ENCODE results near the gene NCK1. TPM values are rescaled to one million over a fixed set of nuclear protein-coding genes. Genes with fewer than 3 reads are reported as not detected.

Gene NCK1
- total and polyA plus RNA-seq, 2 donors (not counting 1 experiment from before 2014, with no cell fraction given): 59.5 to 62.7 TPM

GRCh38 chr3:136910697-136911096 is 48.7 kb downstream of the NCK1 start:
- no peaks in the 10 kb centered on the region for H3K27me3 ChIP-seq (ENCODE audit: control insufficient read depth, insufficient read depth, low read length)
- no peak overlapping the region for H2AFZ ChIP-seq (ENCODE audit: low read length)
- no peak overlapping the region for H3K9ac ChIP-seq (ENCODE audit: insufficient read depth, low read length)
- no peak overlapping the region for H3K27ac ChIP-seq (ENCODE audit: insufficient read depth, low read length)
- no peaks in the 10 kb centered on the region for H3K36me3 ChIP-seq (ENCODE audit: control insufficient read depth, insufficient read depth, low read length)
- DNase-seq (ENCODE audit: low read depth in 2 of 2): peak; percentile 10 to 17
- no peak overlapping the region for H3K4me3 ChIP-seq (replicated peaks in 1 of 4; ENCODE audit: control extremely low read depth in 1 of 4, insufficient read depth in 1 of 4, low read depth in 3 of 4, low read length in 4 of 4)
- no peaks in the 10 kb centered on the region for H3K4me1 ChIP-seq (ENCODE audit: control insufficient read depth, extremely low read depth, insufficient read depth, low read length)
- H3K4me2 ChIP-seq (ENCODE audit: extremely low read depth, insufficient read depth, low read length): no peak overlapping the region
- TF ChIP-seq EZH2 (IDR thresholded peaks at IDR 0.05; ENCODE audit: low read length, missing control alignments) (no peak), CTCF (conservative IDR thresholded peaks at IDR 0.05 in 1 of 2, IDR thresholded peaks at IDR 0.05 in 1 of 2; ENCODE audit: low read depth in 1 of 2, low read length in 2 of 2) (no peak)
- no peaks in the 10 kb centered on the region for H4K20me1 ChIP-seq (ENCODE audit: control insufficient read depth, extremely low read depth, insufficient read depth, low read length)
- no peaks in the 10 kb centered on the region for H3K9me3 ChIP-seq (ENCODE audit: control insufficient read depth, insufficient read depth, low read depth, low read length)
- H3K79me2 ChIP-seq (ENCODE audit: control insufficient read depth, insufficient read depth, low read length): peaks cover 68% of the 10 kb centered on the region

GRCh38 chr3:136913168-136913567 is 51.2 kb downstream of the NCK1 start:
- TF ChIP-seq EZH2 (IDR thresholded peaks at IDR 0.05; ENCODE audit: low read length, missing control alignments): no peak
- TF ChIP-seq CTCF (conservative IDR thresholded peaks at IDR 0.05 in 1 of 2, IDR thresholded peaks at IDR 0.05 in 1 of 2; ENCODE audit: low read depth in 1 of 2, low read length in 2 of 2): no peak

GRCh38 chr3:136914739-136915138 is 52.7 kb downstream of the NCK1 start:
- no peak overlapping the region for H3K4me3 ChIP-seq (replicated peaks in 1 of 4; ENCODE audit: control extremely low read depth in 1 of 4, insufficient read depth in 1 of 4, low read depth in 3 of 4, low read length in 4 of 4)
- no peaks in the 10 kb centered on the region for H3K36me3 ChIP-seq (ENCODE audit: control insufficient read depth, insufficient read depth, low read length)
- no peaks in the 10 kb centered on the region for H3K9me3 ChIP-seq (ENCODE audit: control insufficient read depth, insufficient read depth, low read depth, low read length)
- no peaks in the 10 kb centered on the region for H4K20me1 ChIP-seq (ENCODE audit: control insufficient read depth, extremely low read depth, insufficient read depth, low read length)
- H3K9ac ChIP-seq (ENCODE audit: insufficient read depth, low read length): no peak overlapping the region
- TF ChIP-seq EZH2 (IDR thresholded peaks at IDR 0.05; ENCODE audit: low read length, missing control alignments) (no peak), CTCF (conservative IDR thresholded peaks at IDR 0.05 in 1 of 2, IDR thresholded peaks at IDR 0.05 in 1 of 2; ENCODE audit: low read depth in 1 of 2, low read length in 2 of 2) (no peak)
- no peak overlapping the region for H2AFZ ChIP-seq (ENCODE audit: low read length)
- peaks cover 60% of the 10 kb centered on the region for H3K79me2 ChIP-seq (ENCODE audit: control insufficient read depth, insufficient read depth, low read length)
- H3K4me2 ChIP-seq (ENCODE audit: extremely low read depth, insufficient read depth, low read length): no peak overlapping the region
- no peak overlapping the region for H3K27ac ChIP-seq (ENCODE audit: insufficient read depth, low read length)
- H3K27me3 ChIP-seq (ENCODE audit: control insufficient read depth, insufficient read depth, low read length): no peaks in the 10 kb centered on the region
- H3K4me1 ChIP-seq (ENCODE audit: control insufficient read depth, extremely low read depth, insufficient read depth, low read length): no peaks in the 10 kb centered on the region
- DNase-seq (ENCODE audit: low read depth in 2 of 2): no peak

More at GRCh38 chr3:136913168-136913567, 51.2 kb downstream of the NCK1 start:
- no peak overlapping the region for H3K27ac ChIP-seq (ENCODE audit: insufficient read depth, low read length)
- H3K9ac ChIP-seq (ENCODE audit: insufficient read depth, low read length): no peak overlapping the region
- H3K79me2 ChIP-seq (ENCODE audit: control insufficient read depth, insufficient read depth, low read length): peaks cover 61% of the 10 kb centered on the region
- H3K4me1 ChIP-seq (ENCODE audit: control insufficient read depth, extremely low read depth, insufficient read depth, low read length): no peaks in the 10 kb centered on the region
- no peak overlapping the region for H3K4me3 ChIP-seq (replicated peaks in 1 of 4; ENCODE audit: control extremely low read depth in 1 of 4, insufficient read depth in 1 of 4, low read depth in 3 of 4, low read length in 4 of 4)
- H3K9me3 ChIP-seq (ENCODE audit: control insufficient read depth, insufficient read depth, low read depth, low read length): no peaks in the 10 kb centered on the region
- no peak for DNase-seq (ENCODE audit: low read depth in 2 of 2)
- no peaks in the 10 kb centered on the region for H3K27me3 ChIP-seq (ENCODE audit: control insufficient read depth, insufficient read depth, low read length)
- H3K36me3 ChIP-seq (ENCODE audit: control insufficient read depth, insufficient read depth, low read length): no peaks in the 10 kb centered on the region
- H4K20me1 ChIP-seq (ENCODE audit: control insufficient read depth, extremely low read depth, insufficient read depth, low read length): no peaks in the 10 kb centered on the region
- no peak overlapping the region for H2AFZ ChIP-seq (ENCODE audit: low read length)
- H3K4me2 ChIP-seq (ENCODE audit: extremely low read depth, insufficient read depth, low read length): no peak overlapping the region

Data from fibroblast of lung (primary cell).